Measurements from ENCODE around the gene MINK1. TPM values are rescaled to one million over a fixed set of nuclear protein-coding genes. Genes with fewer than 3 reads are reported as not detected.
A peak's percentile ranks its signal among the peaks of the same experiment; 100 is the strongest.

MINK1 gene
- total and polyA plus RNA-seq, 9 donors: 37.6 to 177 (median 95.8) TPM

- H3K9me3 ChIP-seq: no peaks in the 10 kb centered on the region
- TF ChIP-seq EP300 (IDR thresholded peaks at IDR 0.05) (no peak), POLR2A (IDR thresholded peaks at IDR 0.05) (no peak), CTCF (IDR thresholded peaks at IDR 0.05) (no peak)
- no peak overlapping the region for H3K27ac ChIP-seq
- DNase-seq: peak in 2 of 5 donors; percentile 40 to 46
- no peak overlapping the region for H3K4me3 ChIP-seq
- H3K36me3 ChIP-seq: no peaks in the 10 kb centered on the region
- H3K27me3 ChIP-seq: no peaks in the 10 kb centered on the region
- intact Hi-C loops (cut with DNase I): loop anchor here in 1 of 4 donors (5.0 kb wide), 1 partner anchor 165 kb away; the partner anchor contains the start of gene MED11
- 61 to 70% (median 65%) methylated on average over 10 of the region's 10 CpGs for WGBS, 3 donors
- H3K4me1 ChIP-seq (ENCODE audit: insufficient read depth): peaks cover 8% of the 10 kb centered on the region
These were observed 64.1 kb downstream of the MINK1 start for GRCh38 chr17:4897198-4897687.

DNA sequence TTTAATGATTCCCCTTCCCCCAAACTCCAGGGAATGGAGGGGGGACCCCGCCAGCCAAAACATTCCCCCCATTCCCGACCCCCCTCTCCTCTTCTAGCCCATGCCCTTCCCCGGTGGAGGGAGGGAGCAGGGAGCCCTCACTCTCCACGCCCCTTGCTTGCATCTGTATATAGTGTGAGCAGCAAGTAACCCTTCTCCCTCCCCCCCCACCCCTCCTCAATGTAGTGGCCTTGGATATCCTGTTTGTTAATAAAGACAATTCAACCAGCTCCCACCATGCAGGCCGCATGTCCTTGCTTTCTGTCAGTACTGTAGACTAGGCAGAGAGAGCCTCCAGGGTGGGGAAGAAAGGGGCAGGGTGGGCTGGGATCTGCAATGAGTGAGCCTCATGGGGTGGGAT is 64.6 kb downstream of the MINK1 start:
- 62 to 73% (median 63%) methylated on average over 5 of the region's 5 CpGs for WGBS, 3 donors
- Histone ChIP-seq H3K27ac (no peak overlapping the region), H3K9me3 (no peaks in the 10 kb centered on the region), H3K4me1 (ENCODE audit: insufficient read depth) (peaks cover 11% of the 10 kb centered on the region), H3K36me3 (no peaks in the 10 kb centered on the region), H3K27me3 (no peaks in the 10 kb centered on the region), H3K4me3 (no peak overlapping the region)
- TF ChIP-seq POLR2A (IDR thresholded peaks at IDR 0.05) (no peak), CTCF (IDR thresholded peaks at IDR 0.05) (no peak), EP300 (IDR thresholded peaks at IDR 0.05) (no peak)
- intact Hi-C loops (cut with DNase I): loop anchor here in 1 of 4 donors (5.0 kb wide), 1 partner anchor 165 kb away; the partner anchor contains the start of gene MED11
- no peak for DNase-seq

DNA sequence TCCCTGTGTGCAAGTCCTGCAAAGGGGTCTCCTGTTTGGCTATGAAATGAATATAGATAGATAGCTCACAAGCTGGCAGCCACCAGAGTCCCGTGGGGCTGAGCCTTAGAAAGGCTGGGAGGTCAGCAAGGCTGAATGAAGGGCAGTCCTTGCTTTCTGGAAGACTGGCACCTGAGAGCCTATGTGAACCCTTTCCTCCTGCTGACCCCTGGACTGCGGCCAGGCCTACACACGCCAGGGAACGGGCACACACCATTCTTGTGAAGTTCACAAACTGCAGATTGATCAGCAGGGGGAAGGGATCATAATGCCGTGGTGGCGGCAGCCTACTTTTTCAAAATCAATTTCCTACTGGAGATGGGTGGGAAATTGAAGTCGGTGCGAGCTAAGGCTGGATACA is 65.2 kb downstream of the MINK1 start:
- 56 to 91% (median 65%) methylated on average over 8 of the region's 8 CpGs for WGBS, 3 donors
- intact Hi-C loops (cut with DNase I): loop anchor here in 1 of 4 donors (5.0 kb wide), 1 partner anchor 166 kb away; the partner anchor contains the start of gene MED11
- H3K4me3 ChIP-seq: no peak overlapping the region
- TF ChIP-seq EP300 (IDR thresholded peaks at IDR 0.05) (no peak), CTCF (IDR thresholded peaks at IDR 0.05) (no peak), POLR2A (IDR thresholded peaks at IDR 0.05) (no peak)
- peaks cover 11% of the 10 kb centered on the region for H3K4me1 ChIP-seq (ENCODE audit: insufficient read depth)
- H3K9me3 ChIP-seq: no peaks in the 10 kb centered on the region
- H3K36me3 ChIP-seq: no peaks in the 10 kb centered on the region
- DNase-seq: peak in 3 of 5 donors; percentile 22 to 61 (median 36)
- H3K27me3 ChIP-seq: no peaks in the 10 kb centered on the region
- peak overlapping the region in 1 of 2 donors; percentile 77 for H3K27ac ChIP-seq

- no peak for TF ChIP-seq EP300 (IDR thresholded peaks at IDR 0.05)
- Histone ChIP-seq H3K9me3 (no peaks in the 10 kb centered on the region), H3K36me3 (no peaks in the 10 kb centered on the region), H3K27me3 (no peaks in the 10 kb centered on the region), H3K4me3 (peak overlapping the region; percentile 39), H3K4me1 (ENCODE audit: insufficient read depth) (peaks cover 11% of the 10 kb centered on the region), H3K27ac (peak overlapping the region; percentile 66 to 77)
- 8 to 19% (median 12%) methylated on average over 32 to 34 of the region's 34 CpGs for WGBS, 3 donors
- intact Hi-C loops (cut with DNase I): loop anchor here in 1 of 4 donors (5.0 kb wide), 1 partner anchor 167 kb away; the partner anchor contains the start of gene MED11
- DNase-seq: peak in 2 of 5 donors; percentile 47 to 77
These were observed 65.8 kb downstream of the MINK1 start for GRCh38 chr17:4898927-4899326.

Measured in ovary (tissue), 9 donors.